RWPE1 (cell line): Measurements from ENCODE around the gene OLIG2.

Source experiments
- CTCF ChIA-PET: fragments of 350-600 bp; sonication (Branson Sonifier 250); formaldehyde crosslinking; extraction: SDS; loops from one replicate; lab custom pipeline; 2021; lab: Yijun Ruan, JAX
- POLR2A ChIA-PET: fragments of 400-600 bp; formaldehyde crosslinking; extraction: SDS; loops from one replicate; lab custom pipeline; 2020; ENCODE audit warnings: antibody characterized with exemption; ENCODE audit not compliant: low non-redundant PET; lab: Yijun Ruan, JAX
- DNase-seq: peaks from one replicate; pipeline ENCODE4 v3.0.0; 2012; ENCODE audit warnings: low spot score
- H3K27ac ChIP-seq: fragments of 450-650 bp; 2 replicates; pipeline ENCODE4 v1.5.1; 2017
- TF ChIP-seq, protein P1 (sequence below): fragments of 450-650 bp; conservative IDR thresholded peaks from 2 replicates; pipeline ENCODE4 v1.5.1; 2017; ENCODE audit warnings: low read depth, mild to moderate bottlenecking

Gene OLIG2

DNA sequence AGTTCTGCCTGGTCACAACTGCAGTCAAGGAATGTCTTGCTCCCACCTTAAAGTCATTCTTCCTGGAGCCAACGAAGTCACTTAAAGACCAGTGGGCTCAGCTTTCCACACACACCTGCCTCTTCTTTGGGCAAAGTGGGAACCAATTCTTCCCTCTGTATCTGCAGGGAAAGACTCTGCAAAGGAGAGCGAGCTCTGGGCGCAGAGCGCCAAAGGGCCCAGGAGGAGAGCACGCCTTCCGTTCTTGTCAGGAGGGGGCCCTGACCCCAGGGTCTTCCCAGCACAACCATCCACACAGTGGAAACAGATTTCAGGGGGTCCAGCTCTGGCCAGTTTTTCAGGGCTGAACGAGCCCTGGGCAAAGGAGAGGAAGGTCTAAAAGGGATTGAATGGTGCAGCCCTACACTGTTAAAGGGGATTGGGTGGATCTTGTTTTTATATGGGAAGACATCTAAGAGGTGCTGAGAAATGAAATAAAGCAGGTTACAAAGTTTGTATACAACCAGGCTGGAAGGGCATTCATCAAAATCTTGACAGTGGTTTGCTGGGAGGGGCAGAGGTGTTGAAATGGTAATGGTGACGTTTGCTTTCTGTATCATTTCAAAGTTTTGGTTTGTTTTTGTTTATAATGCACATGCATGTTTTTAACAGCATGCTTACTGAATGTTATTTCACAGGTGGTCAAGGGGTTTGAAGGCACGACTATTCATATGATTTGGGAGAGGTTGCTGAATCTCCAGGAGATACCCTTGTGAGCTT lies 6.8 kb upstream of the OLIG2 start:
- no peak overlapping the region for H3K27ac ChIP-seq
- POLR2A ChIA-PET, result no interaction called here
- CTCF ChIA-PET, result no interaction called here
- DNase-seq, result no peak
- TF ChIP-seq, protein P1, sequence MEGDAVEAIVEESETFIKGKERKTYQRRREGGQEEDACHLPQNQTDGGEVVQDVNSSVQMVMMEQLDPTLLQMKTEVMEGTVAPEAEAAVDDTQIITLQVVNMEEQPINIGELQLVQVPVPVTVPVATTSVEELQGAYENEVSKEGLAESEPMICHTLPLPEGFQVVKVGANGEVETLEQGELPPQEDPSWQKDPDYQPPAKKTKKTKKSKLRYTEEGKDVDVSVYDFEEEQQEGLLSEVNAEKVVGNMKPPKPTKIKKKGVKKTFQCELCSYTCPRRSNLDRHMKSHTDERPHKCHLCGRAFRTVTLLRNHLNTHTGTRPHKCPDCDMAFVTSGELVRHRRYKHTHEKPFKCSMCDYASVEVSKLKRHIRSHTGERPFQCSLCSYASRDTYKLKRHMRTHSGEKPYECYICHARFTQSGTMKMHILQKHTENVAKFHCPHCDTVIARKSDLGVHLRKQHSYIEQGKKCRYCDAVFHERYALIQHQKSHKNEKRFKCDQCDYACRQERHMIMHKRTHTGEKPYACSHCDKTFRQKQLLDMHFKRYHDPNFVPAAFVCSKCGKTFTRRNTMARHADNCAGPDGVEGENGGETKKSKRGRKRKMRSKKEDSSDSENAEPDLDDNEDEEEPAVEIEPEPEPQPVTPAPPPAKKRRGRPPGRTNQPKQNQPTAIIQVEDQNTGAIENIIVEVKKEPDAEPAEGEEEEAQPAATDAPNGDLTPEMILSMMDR, result no peak

DNA sequence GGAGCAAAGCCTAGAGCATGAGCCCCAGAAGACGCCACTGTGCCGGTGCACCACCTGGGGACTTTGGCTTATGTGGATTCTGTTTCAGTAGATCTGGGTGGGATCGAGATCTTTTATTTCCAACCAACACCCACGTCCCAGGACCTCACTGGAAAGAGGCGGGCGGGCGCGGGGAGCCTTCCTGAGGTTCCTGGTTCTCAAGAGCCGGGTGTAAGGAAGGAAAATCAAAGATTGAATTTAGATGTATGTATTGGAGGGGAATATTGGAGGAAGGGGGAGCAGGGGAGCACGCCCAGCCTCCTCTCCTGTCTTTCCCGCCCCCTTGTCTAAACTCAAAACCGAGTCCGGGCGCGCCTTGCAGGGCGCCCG lies 6.2 kb upstream of the OLIG2 start:
- TF ChIP-seq, protein P1, result no peak
- ChIA-PET POLR2A (no interaction called here), CTCF (interaction anchor here (0.5 kb wide), 1 partner anchor 100 kb away, joined by 3 read pairs; no protein-coding TSS in a partner anchor)
- no peak overlapping the region for H3K27ac ChIP-seq
- no peak for DNase-seq

DNA sequence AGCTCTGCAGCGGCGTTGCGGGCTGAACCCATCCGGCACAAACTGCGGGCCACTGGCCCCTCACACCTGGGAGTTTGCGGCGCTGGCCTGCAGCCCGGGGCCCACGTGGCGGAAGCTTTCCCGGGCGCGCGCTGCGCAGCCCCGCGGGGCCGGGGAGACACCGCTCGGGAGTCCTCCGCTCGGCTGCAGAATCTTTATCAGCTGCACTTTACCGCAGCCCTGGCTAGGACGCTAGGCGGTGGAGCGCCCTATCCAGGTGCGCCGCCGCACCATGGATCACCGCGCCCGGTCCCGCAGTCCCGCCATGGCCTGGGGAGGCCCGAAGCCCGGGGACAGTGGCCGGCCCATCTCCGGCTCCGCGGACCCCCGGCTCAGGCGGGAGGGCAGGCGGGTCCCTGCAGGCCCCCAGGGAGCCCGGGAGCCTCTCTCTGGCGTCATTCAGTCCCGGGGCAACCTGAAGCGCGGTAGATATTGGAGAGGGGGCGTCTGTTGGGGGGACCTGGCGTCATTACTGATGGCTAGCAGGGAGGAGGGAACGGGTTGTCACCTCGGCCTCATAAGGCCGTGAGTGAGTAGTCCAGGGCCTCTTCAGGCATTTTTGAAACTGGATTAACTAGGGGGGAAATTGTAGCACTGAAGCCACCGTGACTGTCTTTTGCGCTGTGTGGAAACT lies 5.7 kb upstream of the OLIG2 start:
- ChIA-PET POLR2A (no interaction called here), CTCF (interaction anchor here (0.5 kb wide), 1 partner anchor 101 kb away, joined by 3 read pairs; no protein-coding TSS in a partner anchor)
- no peak for DNase-seq
- TF ChIP-seq, protein P1, result no peak
- no peak overlapping the region for H3K27ac ChIP-seq

DNA sequence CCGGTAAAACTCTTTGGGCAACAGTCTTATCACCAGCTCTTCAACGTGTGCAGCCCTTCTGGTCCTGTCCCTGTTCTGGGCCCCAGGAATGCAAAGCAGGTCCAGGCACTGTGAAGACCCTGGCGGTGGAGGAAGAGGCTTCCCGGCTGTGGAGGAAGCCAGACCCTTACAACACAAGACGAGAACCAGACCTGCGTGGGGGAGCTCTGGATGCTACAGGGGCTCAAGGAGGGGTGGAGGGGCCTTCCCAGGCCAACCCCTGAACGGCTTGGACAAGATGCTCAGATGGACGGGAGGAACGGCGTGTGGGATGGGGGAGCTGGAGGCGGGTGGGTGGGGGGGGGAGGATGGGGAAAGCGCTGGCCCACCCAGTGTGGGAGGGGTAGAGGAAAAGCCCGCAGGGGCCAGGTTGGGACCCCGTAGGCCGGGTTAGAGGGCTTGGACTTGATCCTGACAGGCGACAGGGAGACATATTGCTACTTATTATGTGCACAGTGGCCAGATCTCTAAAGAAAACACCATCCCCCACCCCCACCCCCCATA lies 5.1 kb upstream of the OLIG2 start:
- TF ChIP-seq, protein P1, result no peak
- ChIA-PET POLR2A (no interaction called here), CTCF (interaction anchor here (0.5 kb wide), 1 partner anchor 249 kb away, joined by 5 read pairs; the partner anchor contains the start of gene PAXBP1)
- DNase-seq, result no peak
- H3K27ac ChIP-seq, result no peak overlapping the region

DNA sequence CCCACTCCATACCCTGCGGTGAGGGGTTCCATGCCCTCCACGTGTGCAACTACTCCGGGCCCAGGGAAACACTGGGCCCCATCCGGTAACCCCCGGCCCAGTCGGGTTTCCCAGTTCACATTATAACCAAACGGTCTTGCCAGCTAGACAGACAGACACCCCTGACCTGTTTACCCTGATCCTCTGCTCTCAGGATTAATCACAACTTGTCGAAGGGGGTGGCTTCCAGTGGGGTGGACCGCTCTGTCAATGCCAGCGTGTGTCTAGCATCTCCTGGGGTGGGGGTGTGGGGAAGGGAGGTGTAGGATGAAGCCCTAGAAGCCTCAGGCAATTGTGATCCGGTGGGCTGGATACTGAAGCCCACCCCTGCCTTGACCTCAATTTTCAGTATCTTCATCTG lies 4.6 kb upstream of the OLIG2 start:
- no peak for DNase-seq
- no peak overlapping the region for H3K27ac ChIP-seq
- CTCF ChIA-PET, result interaction anchor here (0.5 kb wide), 1 partner anchor 250 kb away, joined by 5 read pairs; the partner anchor contains the start of gene PAXBP1
- TF ChIP-seq, protein P1, result no peak
- POLR2A ChIA-PET, result no interaction called here

DNA sequence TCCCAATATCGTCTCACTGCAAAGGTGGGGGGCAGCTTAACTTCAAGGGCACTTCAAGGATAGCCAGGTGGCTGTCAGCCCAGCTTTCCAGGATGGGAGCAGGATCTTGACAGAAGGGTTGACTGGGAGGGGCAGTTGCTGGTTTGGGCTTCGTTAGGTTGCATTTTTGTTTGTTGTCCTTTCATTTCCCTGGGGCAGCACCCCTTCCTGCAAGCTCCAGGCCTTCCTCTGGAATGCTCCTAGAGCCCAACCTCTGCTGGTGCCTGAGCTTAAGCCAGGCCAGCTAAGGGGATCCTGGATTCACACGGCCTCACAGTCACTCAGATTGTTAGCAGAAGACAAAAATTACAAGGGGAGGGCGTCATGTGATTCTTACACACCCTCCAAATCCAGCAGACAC lies 4.1 kb upstream of the OLIG2 start:
- TF ChIP-seq, protein P1, result no peak
- DNase-seq, result no peak
- POLR2A ChIA-PET, result no interaction called here
- H3K27ac ChIP-seq, result no peak overlapping the region
- CTCF ChIA-PET, result interaction anchor here (0.6 kb wide), 1 partner anchor 81 kb away, joined by 3 read pairs; no protein-coding TSS in a partner anchor
